A673 (cell line): ENCODE measurements around the gene KRT86.

Source experiments
- EZH2 ChIP-seq: fragments of 200-600 bp; sonication (generic); IDR thresholded peaks from 2 replicates; pipeline ENCODE4 v1.6.1; 2017; ENCODE audit warnings: borderline replicate concordance, low read depth, mild to moderate bottlenecking, mixed read lengths, antibody characterized with exemption, low read length; ENCODE audit not compliant: poor library complexity, severe bottlenecking
- TF ChIP-seq, protein P1 (sequence below): fragments of 300-800, 200-600 bp; sonication (generic); conservative IDR thresholded peaks from 2 replicates; pipeline ENCODE4 v1.5.1; 2017; ENCODE audit warnings: low read depth, mild to moderate bottlenecking, antibody characterized with exemption, low read length, moderate library complexity, mixed read lengths

DNA sequence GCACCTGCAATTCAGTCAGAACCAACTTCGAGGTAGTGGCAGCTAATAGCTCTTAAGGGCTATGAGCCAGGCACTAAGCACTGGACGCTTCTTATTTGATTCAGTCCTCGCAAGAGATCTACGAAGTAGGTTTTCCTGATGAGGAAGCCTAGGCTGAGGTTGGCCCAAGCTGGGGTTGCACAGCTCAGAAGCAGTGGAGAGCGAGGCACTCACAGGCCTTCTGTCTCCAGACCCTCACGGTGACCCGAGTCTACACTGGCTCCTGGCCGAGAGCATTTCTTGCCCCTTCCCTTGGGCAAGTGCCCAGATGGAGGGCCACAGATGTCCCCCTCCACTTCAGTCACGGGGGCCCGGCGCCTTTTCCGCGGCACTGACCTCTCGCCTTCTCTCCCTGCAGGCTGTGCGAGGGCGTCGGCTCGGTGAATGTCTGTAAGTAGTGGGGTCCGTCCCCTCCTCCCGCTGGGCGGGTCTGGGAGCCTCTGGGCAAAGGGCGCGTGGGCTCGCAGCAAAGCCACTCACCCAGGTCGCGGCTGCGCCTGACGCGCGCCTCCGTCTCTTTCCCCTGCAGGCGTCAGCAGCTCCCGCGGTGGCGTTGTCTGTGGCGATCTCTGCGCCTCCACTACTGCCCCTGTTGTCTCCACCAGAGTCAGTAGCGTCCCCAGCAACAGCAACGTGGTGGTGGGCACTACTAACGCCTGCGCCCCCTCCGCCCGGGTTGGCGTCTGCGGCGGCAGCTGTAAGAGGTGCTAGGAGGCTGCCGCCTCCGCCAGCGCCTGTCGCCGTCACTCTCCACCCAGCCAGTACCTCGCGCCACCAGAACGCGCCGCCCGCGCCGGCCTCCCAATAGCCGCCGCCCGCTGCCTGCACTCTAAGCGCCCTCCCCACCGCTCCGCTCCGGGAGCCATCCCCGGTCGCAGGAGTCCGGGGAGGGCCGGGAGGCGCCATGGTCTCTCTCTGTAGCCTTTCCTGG lies 33.7 kb downstream of the KRT86 start:
- TF ChIP-seq EZH2, result no peak
- TF ChIP-seq, protein P1, sequence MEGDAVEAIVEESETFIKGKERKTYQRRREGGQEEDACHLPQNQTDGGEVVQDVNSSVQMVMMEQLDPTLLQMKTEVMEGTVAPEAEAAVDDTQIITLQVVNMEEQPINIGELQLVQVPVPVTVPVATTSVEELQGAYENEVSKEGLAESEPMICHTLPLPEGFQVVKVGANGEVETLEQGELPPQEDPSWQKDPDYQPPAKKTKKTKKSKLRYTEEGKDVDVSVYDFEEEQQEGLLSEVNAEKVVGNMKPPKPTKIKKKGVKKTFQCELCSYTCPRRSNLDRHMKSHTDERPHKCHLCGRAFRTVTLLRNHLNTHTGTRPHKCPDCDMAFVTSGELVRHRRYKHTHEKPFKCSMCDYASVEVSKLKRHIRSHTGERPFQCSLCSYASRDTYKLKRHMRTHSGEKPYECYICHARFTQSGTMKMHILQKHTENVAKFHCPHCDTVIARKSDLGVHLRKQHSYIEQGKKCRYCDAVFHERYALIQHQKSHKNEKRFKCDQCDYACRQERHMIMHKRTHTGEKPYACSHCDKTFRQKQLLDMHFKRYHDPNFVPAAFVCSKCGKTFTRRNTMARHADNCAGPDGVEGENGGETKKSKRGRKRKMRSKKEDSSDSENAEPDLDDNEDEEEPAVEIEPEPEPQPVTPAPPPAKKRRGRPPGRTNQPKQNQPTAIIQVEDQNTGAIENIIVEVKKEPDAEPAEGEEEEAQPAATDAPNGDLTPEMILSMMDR, result peak; percentile 23; the same call in 1 of the 2 replicates
